Naive thymus-derived CD4-positive, alpha-beta T cell (primary cell): ENCODE results near the gene UBE4B. TPM values are rescaled to one million over a fixed set of nuclear protein-coding genes. Genes with fewer than 3 reads are reported as not detected.
A peak's percentile ranks its signal among the peaks of the same experiment; 100 is the strongest.

Source experiments
- ATAC-seq: fragments of 150-1000 bp; cut with Tn5 transposase; 2 replicates; pipeline ENCODE4 v1.10.0; 2021; ENCODE audit warnings: mild to moderate bottlenecking, moderate library complexity
- CTCF ChIA-PET: fragments of 350-600 bp; sonication (Branson Sonifier 250); formaldehyde crosslinking; loops from one replicate; lab custom pipeline; 2021; ENCODE audit warnings: antibody characterized with exemption; lab: Charles Lee
- POLR2A ChIA-PET: fragments of 350-600 bp; sonication (Branson Sonifier 250); formaldehyde crosslinking; loops from one replicate; lab custom pipeline; 2021; ENCODE audit warnings: antibody characterized with exemption, inconsistent platforms; lab: Charles Lee
- DNase-seq, 9 donors: peaks; one replicate each; pipeline versions ENCODE4 v3.0.0 to v3.0.0-alpha.2; 2020 to 2022; ENCODE audit warnings: mixed read lengths in 1 of 9
- H3K27ac ChIP-seq: one replicate; pipeline ENCODE4 v1.7.0; 2013; ENCODE audit warnings: mild to moderate bottlenecking, low read depth, low read length, moderate library complexity
- H3K27me3 ChIP-seq, 2 donors: one replicate each; pipeline ENCODE4 v1.7.0; 2013; ENCODE audit warnings: low read length in 2 of 2, mild to moderate bottlenecking in 2 of 2, moderate library complexity in 2 of 2; ENCODE audit not compliant: control insufficient read depth in 2 of 2, insufficient read depth in 2 of 2
- H3K36me3 ChIP-seq, 3 experiments: 1 replicate in 2 of 3; 2 replicates in 1 of 3; pipeline ENCODE4 v1.7.0; 2013; ENCODE audit warnings: low read length in 3 of 3, mild to moderate bottlenecking in 3 of 3, moderate library complexity in 1 of 3; ENCODE audit not compliant: insufficient read depth in 3 of 3, control insufficient read depth in 2 of 3
- H3K4me1 ChIP-seq, 2 donors: one replicate each; pipeline ENCODE4 v1.7.0; 2013; ENCODE audit warnings: low read length in 2 of 2, mild to moderate bottlenecking in 2 of 2, moderate library complexity in 1 of 2; ENCODE audit not compliant: control insufficient read depth in 2 of 2, insufficient read depth in 2 of 2
- H3K4me3 ChIP-seq: 2 replicates; pipeline ENCODE4 v1.7.0; 2013; ENCODE audit warnings: mild to moderate bottlenecking, low read length
- H3K9me3 ChIP-seq, 3 experiments: 1 replicate in 2 of 3; 2 replicates in 1 of 3; pipeline ENCODE4 v1.7.0; 2013; ENCODE audit warnings: low read length in 3 of 3; ENCODE audit not compliant: control insufficient read depth in 2 of 3
- H3K27ac Mint-ChIP-seq, 9 donors: one replicate each; pipeline ENCODE4 v1.8.0; 2020 to 2022; ENCODE audit warnings: mixed read lengths in 9 of 9, mild to moderate bottlenecking in 8 of 9, moderate library complexity in 5 of 9, inconsistent platforms in 2 of 9
- H3K27me3 Mint-ChIP-seq, 5 donors: one replicate each; pipeline ENCODE4 v1.8.0; 2021 to 2022; ENCODE audit warnings: mixed read lengths in 5 of 5, mild to moderate bottlenecking in 1 of 5
- H3K36me3 Mint-ChIP-seq, 5 donors: one replicate each; pipeline ENCODE4 v1.8.0; 2020 to 2022; ENCODE audit warnings: mixed read lengths in 5 of 5, mild to moderate bottlenecking in 3 of 5, inconsistent platforms in 1 of 5
- H3K4me1 Mint-ChIP-seq, 7 donors: one replicate each; pipeline ENCODE4 v1.8.0; 2020 to 2022; ENCODE audit warnings: mixed read lengths in 7 of 7, mild to moderate bottlenecking in 3 of 7, inconsistent platforms in 1 of 7
- H3K4me3 Mint-ChIP-seq, 10 donors: one replicate each; pipeline ENCODE4 v1.8.0; 2020 to 2022; ENCODE audit warnings: mild to moderate bottlenecking in 10 of 10, mixed read lengths in 10 of 10, moderate library complexity in 6 of 10, inconsistent platforms in 2 of 10
- H3K9me3 Mint-ChIP-seq, 11 donors: one replicate each; pipeline ENCODE4 v1.8.0; 2020 to 2022; ENCODE audit warnings: mixed read lengths in 11 of 11, mild to moderate bottlenecking in 4 of 11, inconsistent platforms in 1 of 11, moderate library complexity in 1 of 11
- intact Hi-C, 2 donors: fragments of 100-400 bp; cut with micrococcal nuclease; formaldehyde crosslinking; loops; one replicate each; pipeline ENCODE4 v1.15.1; 2023
- polyA plus RNA-seq, 2 donors: library from polyadenylated mRNA; unstranded; fragments of 300-500 nt; fragmentation: Illumina TruSeq; gene quantifications; one replicate each; pipeline ENCODE4 v1.2.3, GENCODE V29; 2021
- total RNA-seq, 6 experiments: library from RNA in 5 of 6; stranded (reverse) in 5 of 6; gene quantifications; 1 replicate in 5 of 6; 2 replicates in 1 of 6; pipeline ENCODE4 v1.2.3 and lab custom pipeline; 2021 to 2026

UBE4B gene
- total and polyA plus RNA-seq, 7 experiments from 2014 or later = 7.5 to 48.3 (median 39.2) TPM

- peaks cover 5 to 60% (median 16%) of the 10 kb centered on the region in 5 donors for H3K36me3 Mint-ChIP-seq
These were observed 15.8 kb downstream of the UBE4B start for GRCh38 chr1:10048601-10049000.

GRCh38 chr1:10050611-10051010, 17.9 kb downstream of the UBE4B start:
- Histone ChIP-seq H3K4me3 (no peak overlapping the region), H3K4me1 (peaks cover 0 to 11% of the 10 kb centered on the region in 2 donors), H3K36me3 (peaks cover 0 to 32% (median 14%) of the 10 kb centered on the region in 3 experiments), H3K27me3 (no peaks in the 10 kb centered on the region), H3K27ac (no peak overlapping the region), H3K9me3 (no peaks in the 10 kb centered on the region)
- peaks cover 5 to 55% (median 12%) of the 10 kb centered on the region in 5 donors for H3K36me3 Mint-ChIP-seq
- no peak overlapping the region for H3K4me3 Mint-ChIP-seq
- DNase-seq (no peak), ATAC-seq (no peak)
- POLR2A ChIA-PET = no interaction called here
- CTCF ChIA-PET = no interaction called here
- no peak overlapping the region for H3K27ac Mint-ChIP-seq
- intact Hi-C loops = no loop called here
- H3K27me3 Mint-ChIP-seq = no peaks in the 10 kb centered on the region
- peaks cover 11 to 52% (median 28%) of the 10 kb centered on the region in 7 donors for H3K4me1 Mint-ChIP-seq
- no peaks in the 10 kb centered on the region for H3K9me3 Mint-ChIP-seq

More at GRCh38 chr1:10048601-10049000, 15.8 kb downstream of the UBE4B start:
- ATAC-seq (no peak), DNase-seq (no peak)
- Histone ChIP-seq H3K27me3 (no peaks in the 10 kb centered on the region), H3K27ac (no peak overlapping the region), H3K4me1 (peaks cover 0 to 11% of the 10 kb centered on the region in 2 donors), H3K4me3 (no peak overlapping the region), H3K36me3 (peaks cover 0 to 41% (median 14%) of the 10 kb centered on the region in 3 experiments), H3K9me3 (no peaks in the 10 kb centered on the region)
- intact Hi-C loops = no loop called here
- Mint-ChIP-seq H3K4me1 (peaks cover 6 to 56% (median 37%) of the 10 kb centered on the region in 7 donors), H3K4me3 (no peak overlapping the region), H3K27ac (peak overlapping the region in 1 of 9 donors; percentile 32), H3K9me3 (no peaks in the 10 kb centered on the region), H3K27me3 (no peaks in the 10 kb centered on the region)
- CTCF ChIA-PET = no interaction called here
- POLR2A ChIA-PET = no interaction called here

GRCh38 chr1:10051656-10052055, 18.9 kb downstream of the UBE4B start:
- peaks cover 5 to 57% (median 12%) of the 10 kb centered on the region in 5 donors for H3K36me3 Mint-ChIP-seq
- H3K27ac Mint-ChIP-seq = no peak overlapping the region

GRCh38 chr1:10052347-10052746, 19.6 kb downstream of the UBE4B start:
- Histone ChIP-seq H3K27ac (no peak overlapping the region), H3K9me3 (no peaks in the 10 kb centered on the region), H3K27me3 (no peaks in the 10 kb centered on the region), H3K4me1 (no peaks in the 10 kb centered on the region), H3K4me3 (no peak overlapping the region), H3K36me3 (peaks cover 0 to 32% (median 14%) of the 10 kb centered on the region in 3 experiments)
- no peaks in the 10 kb centered on the region for H3K9me3 Mint-ChIP-seq
- POLR2A ChIA-PET = no interaction called here
- CTCF ChIA-PET = interaction anchor here (0.5 kb wide), 1 partner anchor 136 kb away, joined by 3 read pairs; no protein-coding TSS in a partner anchor
- intact Hi-C loops = no loop called here
- H3K36me3 Mint-ChIP-seq = peaks cover 5 to 52% (median 10%) of the 10 kb centered on the region in 5 donors
- H3K27me3 Mint-ChIP-seq = no peaks in the 10 kb centered on the region
- H3K27ac Mint-ChIP-seq = no peak overlapping the region
- no peak overlapping the region for H3K4me3 Mint-ChIP-seq
- H3K4me1 Mint-ChIP-seq = peaks cover 6 to 40% (median 21%) of the 10 kb centered on the region in 7 donors
- DNase-seq (no peak), ATAC-seq (no peak)

More at GRCh38 chr1:10051656-10052055, 18.9 kb downstream of the UBE4B start:
- H3K4me1 ChIP-seq = peaks cover 0 to 2% of the 10 kb centered on the region in 2 donors
- H3K27me3 ChIP-seq = no peaks in the 10 kb centered on the region
- ChIA-PET POLR2A (no interaction called here), CTCF (no interaction called here)
- Mint-ChIP-seq H3K4me1 (peaks cover 12 to 46% (median 24%) of the 10 kb centered on the region in 7 donors), H3K4me3 (no peak overlapping the region), H3K9me3 (no peaks in the 10 kb centered on the region), H3K27me3 (no peaks in the 10 kb centered on the region)
- DNase-seq (no peak), ATAC-seq (no peak)
- H3K27ac ChIP-seq = no peak overlapping the region
- peaks cover 0 to 32% (median 14%) of the 10 kb centered on the region in 3 experiments for H3K36me3 ChIP-seq
- intact Hi-C loops = no loop called here
- H3K9me3 ChIP-seq = no peaks in the 10 kb centered on the region
- H3K4me3 ChIP-seq = no peak overlapping the region

GRCh38 chr1:10054465-10054864, 21.7 kb downstream of the UBE4B start:
- H3K27me3 Mint-ChIP-seq = no peaks in the 10 kb centered on the region
- peaks cover 5 to 51% (median 7%) of the 10 kb centered on the region in 5 donors for H3K36me3 Mint-ChIP-seq
- DNase-seq (no peak), ATAC-seq (no peak)
- Histone ChIP-seq H3K27ac (no peak overlapping the region), H3K4me3 (no peak overlapping the region), H3K36me3 (peaks cover 0 to 39% (median 0%) of the 10 kb centered on the region in 3 experiments), H3K9me3 (no peaks in the 10 kb centered on the region), H3K27me3 (no peaks in the 10 kb centered on the region), H3K4me1 (no peaks in the 10 kb centered on the region)
- H3K27ac Mint-ChIP-seq = no peak overlapping the region
- no peaks in the 10 kb centered on the region for H3K9me3 Mint-ChIP-seq
- POLR2A ChIA-PET = no interaction called here
- H3K4me3 Mint-ChIP-seq = no peak overlapping the region
- intact Hi-C loops = no loop called here
- peaks cover 5 to 26% (median 17%) of the 10 kb centered on the region in 7 donors for H3K4me1 Mint-ChIP-seq
- CTCF ChIA-PET = interaction anchor here (0.7 to 1.5 kb wide), 2 partner anchors 34 to 270 kb away, joined by 4 to 5 read pairs; no protein-coding TSS in a partner anchor

GRCh38 chr1:10056599-10056987, 23.8 kb downstream of the UBE4B start:
- ChIA-PET POLR2A (no interaction called here), CTCF (no interaction called here)
- Histone ChIP-seq H3K4me3 (no peak overlapping the region), H3K36me3 (peaks cover 0 to 25% (median 0%) of the 10 kb centered on the region in 3 experiments), H3K27me3 (no peaks in the 10 kb centered on the region), H3K4me1 (no peaks in the 10 kb centered on the region), H3K9me3 (no peaks in the 10 kb centered on the region), H3K27ac (no peak overlapping the region)
- H3K27ac Mint-ChIP-seq = no peak overlapping the region
- H3K27me3 Mint-ChIP-seq = no peaks in the 10 kb centered on the region
- intact Hi-C loops = no loop called here
- H3K36me3 Mint-ChIP-seq = peaks cover under 1 to 32% (median 7%) of the 10 kb centered on the region in 5 donors
- DNase-seq (no peak), ATAC-seq (no peak)
- no peaks in the 10 kb centered on the region for H3K9me3 Mint-ChIP-seq
- peaks cover 5 to 17% (median 14%) of the 10 kb centered on the region in 7 donors for H3K4me1 Mint-ChIP-seq
- no peak overlapping the region for H3K4me3 Mint-ChIP-seq

DNA sequence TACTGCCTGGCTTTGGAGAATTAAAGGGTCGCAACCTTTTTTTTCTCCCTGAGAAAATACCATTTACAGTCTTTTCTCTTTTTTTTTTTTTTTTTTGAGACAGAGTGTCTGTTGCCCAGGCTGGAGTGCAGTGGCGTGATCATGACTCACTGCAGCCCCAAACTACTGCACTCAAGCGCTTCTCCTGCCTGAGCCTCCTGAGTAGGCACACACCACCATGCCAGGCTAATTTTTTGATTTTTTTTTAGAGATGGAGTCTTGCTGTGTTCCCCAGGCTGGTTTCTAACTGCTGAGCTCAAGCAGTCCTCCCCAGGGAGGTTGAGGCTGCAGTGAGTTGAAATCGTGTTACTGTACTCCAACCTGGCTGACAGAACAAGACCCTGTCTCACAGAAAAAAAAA, 24.6 kb downstream of the UBE4B start:
- CTCF ChIA-PET = no interaction called here
- intact Hi-C loops = no loop called here
- H3K4me3 Mint-ChIP-seq = no peak overlapping the region
- ATAC-seq (no peak), DNase-seq (no peak)
- H3K9me3 Mint-ChIP-seq = no peaks in the 10 kb centered on the region
- H3K27me3 Mint-ChIP-seq = no peaks in the 10 kb centered on the region
- Histone ChIP-seq H3K4me3 (no peak overlapping the region), H3K27me3 (no peaks in the 10 kb centered on the region), H3K9me3 (no peaks in the 10 kb centered on the region), H3K36me3 (peaks cover 0 to 22% (median 0%) of the 10 kb centered on the region in 3 experiments), H3K27ac (no peak overlapping the region), H3K4me1 (no peaks in the 10 kb centered on the region)
- H3K27ac Mint-ChIP-seq = no peak overlapping the region
- POLR2A ChIA-PET = no interaction called here
- peaks cover 5 to 16% (median 14%) of the 10 kb centered on the region in 7 donors for H3K4me1 Mint-ChIP-seq
- peaks cover 0 to 27% (median 4%) of the 10 kb centered on the region in 5 donors for H3K36me3 Mint-ChIP-seq
